ENCODE measurements around the gene XXYLT1.
A peak's percentile ranks its signal among the peaks of the same experiment; 100 is the strongest.

Gene XXYLT1

GRCh38 chr3:195085356-195086130, 185.4 kb downstream of the XXYLT1 start:
- Histone ChIP-seq H3K9ac (ENCODE audit: insufficient read length, low read depth) (no peak overlapping the region), H3K4me1 (ENCODE audit: insufficient read depth, insufficient read length) (peaks cover 15% of the 10 kb centered on the region), H3K27me3 (ENCODE audit: insufficient read depth, insufficient read length) (no peaks in the 10 kb centered on the region), H3K36me3 (ENCODE audit: insufficient read depth, insufficient read length, low read length) (peaks cover 6% of the 10 kb centered on the region), H3K9me3 (ENCODE audit: insufficient read depth, low read length) (no peaks in the 10 kb centered on the region; the same call in 1 of the 2 replicates), H3K4me3 (ENCODE audit: insufficient read length, low read depth) (no peak overlapping the region)
- DNase-seq (ENCODE audit: low read depth, low spot score) = no peak
- TF ChIP-seq ZNF274 (IDR thresholded peaks at IDR 0.05; ENCODE audit: low read depth, low read length) (no peak), YY1 (IDR thresholded peaks at IDR 0.05; ENCODE audit: insufficient read depth, insufficient read length) (no peak), SUZ12 (IDR thresholded peaks at IDR 0.05; ENCODE audit: extremely low read depth, insufficient read depth, insufficient read length) (no peak)

GRCh38 chr3:195084746-195085145, 186.2 kb downstream of the XXYLT1 start:
- DNase-seq (ENCODE audit: low read depth, low spot score) = no peak
- Histone ChIP-seq H3K27me3 (ENCODE audit: insufficient read depth, insufficient read length) (no peaks in the 10 kb centered on the region), H3K4me3 (ENCODE audit: insufficient read length, low read depth) (no peak overlapping the region), H3K4me1 (ENCODE audit: insufficient read depth, insufficient read length) (peaks cover 18% of the 10 kb centered on the region), H3K36me3 (ENCODE audit: insufficient read depth, insufficient read length, low read length) (peaks cover 6% of the 10 kb centered on the region), H3K9ac (ENCODE audit: insufficient read length, low read depth) (no peak overlapping the region), H3K9me3 (ENCODE audit: insufficient read depth, low read length) (no peaks in the 10 kb centered on the region; the same call in 1 of the 2 replicates)
- TF ChIP-seq ZNF274 (IDR thresholded peaks at IDR 0.05; ENCODE audit: low read depth, low read length) = no peak
- TF ChIP-seq SUZ12 (IDR thresholded peaks at IDR 0.05; ENCODE audit: extremely low read depth, insufficient read depth, insufficient read length) = no peak
- TF ChIP-seq YY1 (IDR thresholded peaks at IDR 0.05; ENCODE audit: insufficient read depth, insufficient read length) = no peak

GRCh38 chr3:195083659-195084058, 187.3 kb downstream of the XXYLT1 start:
- Histone ChIP-seq H3K36me3 (ENCODE audit: insufficient read depth, insufficient read length, low read length) (peaks cover 6% of the 10 kb centered on the region), H3K9me3 (ENCODE audit: insufficient read depth, low read length) (no peaks in the 10 kb centered on the region; the same call in 1 of the 2 replicates), H3K4me1 (ENCODE audit: insufficient read depth, insufficient read length) (peaks cover 20% of the 10 kb centered on the region), H3K4me3 (ENCODE audit: insufficient read length, low read depth) (no peak overlapping the region), H3K27me3 (ENCODE audit: insufficient read depth, insufficient read length) (no peaks in the 10 kb centered on the region), H3K9ac (ENCODE audit: insufficient read length, low read depth) (no peak overlapping the region)
- no peak for DNase-seq (ENCODE audit: low read depth, low spot score)
- TF ChIP-seq YY1 (IDR thresholded peaks at IDR 0.05; ENCODE audit: insufficient read depth, insufficient read length) (no peak), SUZ12 (IDR thresholded peaks at IDR 0.05; ENCODE audit: extremely low read depth, insufficient read depth, insufficient read length) (no peak), ZNF274 (IDR thresholded peaks at IDR 0.05; ENCODE audit: low read depth, low read length) (no peak)

GRCh38 chr3:195082811-195083210, 188.1 kb downstream of the XXYLT1 start:
- Histone ChIP-seq H3K9me3 (ENCODE audit: insufficient read depth, low read length) (no peaks in the 10 kb centered on the region; the same call in 1 of the 2 replicates), H3K4me1 (ENCODE audit: insufficient read depth, insufficient read length) (peaks cover 20% of the 10 kb centered on the region), H3K27me3 (ENCODE audit: insufficient read depth, insufficient read length) (no peaks in the 10 kb centered on the region), H3K9ac (ENCODE audit: insufficient read length, low read depth) (no peak overlapping the region), H3K36me3 (ENCODE audit: insufficient read depth, insufficient read length, low read length) (peaks cover 6% of the 10 kb centered on the region), H3K4me3 (ENCODE audit: insufficient read length, low read depth) (no peak overlapping the region)
- TF ChIP-seq ZNF274 (IDR thresholded peaks at IDR 0.05; ENCODE audit: low read depth, low read length) = no peak
- TF ChIP-seq SUZ12 (IDR thresholded peaks at IDR 0.05; ENCODE audit: extremely low read depth, insufficient read depth, insufficient read length) = no peak
- no peak for TF ChIP-seq YY1 (IDR thresholded peaks at IDR 0.05; ENCODE audit: insufficient read depth, insufficient read length)
- no peak for DNase-seq (ENCODE audit: low read depth, low spot score)

GRCh38 chr3:195081242-195081963, 189.6 kb downstream of the XXYLT1 start:
- H3K27me3 ChIP-seq (ENCODE audit: insufficient read depth, insufficient read length) = no peaks in the 10 kb centered on the region
- no peak overlapping the region for H3K9ac ChIP-seq (ENCODE audit: insufficient read length, low read depth)
- no peak overlapping the region for H3K4me3 ChIP-seq (ENCODE audit: insufficient read length, low read depth)
- TF ChIP-seq SUZ12 (IDR thresholded peaks at IDR 0.05; ENCODE audit: extremely low read depth, insufficient read depth, insufficient read length) (no peak), ZNF274 (IDR thresholded peaks at IDR 0.05; ENCODE audit: low read depth, low read length) (no peak)
- no peak for DNase-seq (ENCODE audit: low read depth, low spot score)
- H3K36me3 ChIP-seq (ENCODE audit: insufficient read depth, insufficient read length, low read length) = peaks cover 6% of the 10 kb centered on the region
- H3K4me1 ChIP-seq (ENCODE audit: insufficient read depth, insufficient read length) = peaks cover 19% of the 10 kb centered on the region
- no peaks in the 10 kb centered on the region for H3K9me3 ChIP-seq (ENCODE audit: insufficient read depth, low read length)

GRCh38 chr3:195080571-195081151, 190.3 kb downstream of the XXYLT1 start:
- H3K27me3 ChIP-seq (ENCODE audit: insufficient read depth, insufficient read length) = no peaks in the 10 kb centered on the region
- no peak overlapping the region for H3K4me3 ChIP-seq (ENCODE audit: insufficient read length, low read depth)
- no peak for DNase-seq (ENCODE audit: low read depth, low spot score)
- TF ChIP-seq YY1 (IDR thresholded peaks at IDR 0.05; ENCODE audit: insufficient read depth, insufficient read length) (no peak), SUZ12 (IDR thresholded peaks at IDR 0.05; ENCODE audit: extremely low read depth, insufficient read depth, insufficient read length) (no peak), ZNF274 (IDR thresholded peaks at IDR 0.05; ENCODE audit: low read depth, low read length) (no peak)
- peaks cover 6% of the 10 kb centered on the region for H3K36me3 ChIP-seq (ENCODE audit: insufficient read depth, insufficient read length, low read length)
- H3K9ac ChIP-seq (ENCODE audit: insufficient read length, low read depth) = no peak overlapping the region
- peaks cover 16% of the 10 kb centered on the region for H3K4me1 ChIP-seq (ENCODE audit: insufficient read depth, insufficient read length)
- H3K9me3 ChIP-seq (ENCODE audit: insufficient read depth, low read length) = no peaks in the 10 kb centered on the region

GRCh38 chr3:195080125-195080524, 190.8 kb downstream of the XXYLT1 start:
- H3K9me3 ChIP-seq (ENCODE audit: insufficient read depth, low read length) = no peaks in the 10 kb centered on the region
- peaks cover under 1% of the 10 kb centered on the region for H3K36me3 ChIP-seq (ENCODE audit: insufficient read depth, insufficient read length, low read length)
- DNase-seq (ENCODE audit: low read depth, low spot score) = no peak
- H3K27me3 ChIP-seq (ENCODE audit: insufficient read depth, insufficient read length) = no peaks in the 10 kb centered on the region
- peaks cover 15% of the 10 kb centered on the region for H3K4me1 ChIP-seq (ENCODE audit: insufficient read depth, insufficient read length)
- H3K9ac ChIP-seq (ENCODE audit: insufficient read length, low read depth) = peak overlapping the region; percentile 13
- no peak overlapping the region for H3K4me3 ChIP-seq (ENCODE audit: insufficient read length, low read depth)
- no peak for TF ChIP-seq ZNF274 (IDR thresholded peaks at IDR 0.05; ENCODE audit: low read depth, low read length)
- no peak for TF ChIP-seq SUZ12 (IDR thresholded peaks at IDR 0.05; ENCODE audit: extremely low read depth, insufficient read depth, insufficient read length)
- no peak for TF ChIP-seq YY1 (IDR thresholded peaks at IDR 0.05; ENCODE audit: insufficient read depth, insufficient read length)
